Parathyroid adenoma (tissue), 2 donors: ENCODE data around the gene LECT2.

Source experiments
- H2AFZ ChIP-seq: fragments of 300-600 bp; sonication (generic); one replicate; pipeline ENCODE4 v1.7.0; 2017; ENCODE audit warnings: antibody characterized with exemption, mild to moderate bottlenecking
- H3K27ac ChIP-seq: fragments of 300-600 bp; sonication (generic); one replicate; pipeline ENCODE4 v1.7.0; 2017
- H3K27me3 ChIP-seq: fragments of 300-600 bp; sonication (generic); one replicate; pipeline ENCODE4 v1.7.0; 2017; ENCODE audit warnings: low read length; ENCODE audit not compliant: control insufficient read depth, insufficient read depth
- H3K36me3 ChIP-seq: fragments of 300-600 bp; sonication (generic); one replicate; pipeline ENCODE4 v1.7.0; 2017; ENCODE audit warnings: low read length; ENCODE audit not compliant: control insufficient read depth, insufficient read depth
- H3K4me1 ChIP-seq: fragments of 300-600 bp; sonication (generic); one replicate; pipeline ENCODE4 v1.7.0; 2017; ENCODE audit warnings: control low read depth
- H3K4me2 ChIP-seq: fragments of 300-600 bp; sonication (generic); one replicate; pipeline ENCODE4 v1.7.0; 2017; ENCODE audit warnings: low read length
- H3K4me3 ChIP-seq: fragments of 300-600 bp; sonication (generic); one replicate; pipeline ENCODE4 v1.7.0; 2017; ENCODE audit warnings: low read depth, low read length
- H3K79me2 ChIP-seq: fragments of 300-600 bp; sonication (generic); one replicate; pipeline ENCODE4 v1.7.0; 2017; ENCODE audit warnings: control low read depth
- H3K9ac ChIP-seq: fragments of 300-600 bp; sonication (generic); one replicate; pipeline ENCODE4 v1.7.0; 2017; ENCODE audit warnings: mild to moderate bottlenecking
- H3K9me3 ChIP-seq: fragments of 300-600 bp; sonication (generic); one replicate; pipeline ENCODE4 v1.7.0; 2017; ENCODE audit warnings: low read length; ENCODE audit not compliant: control insufficient read depth
- CTCF ChIP-seq: fragments of 300-600 bp; sonication (generic); IDR thresholded peaks from one replicate; pipeline ENCODE4 v1.7.0; 2017; ENCODE audit warnings: antibody characterized with exemption, mild to moderate bottlenecking
- donor health status: primary hyperparathyroidism.

The LECT2 gene

GRCh38 chr5:135951257-135951656, 3.5 kb downstream of the LECT2 start:
- H3K27ac ChIP-seq: no peak overlapping the region
- no peak overlapping the region for H3K4me2 ChIP-seq
- no peaks in the 10 kb centered on the region for H3K79me2 ChIP-seq
- H3K36me3 ChIP-seq: no peaks in the 10 kb centered on the region
- H3K27me3 ChIP-seq: no peaks in the 10 kb centered on the region
- H3K9ac ChIP-seq: no peak overlapping the region
- H2AFZ ChIP-seq: no peak overlapping the region
- no peak for TF ChIP-seq CTCF
- H3K4me1 ChIP-seq: no peaks in the 10 kb centered on the region
- no peaks in the 10 kb centered on the region for H3K9me3 ChIP-seq
- H3K4me3 ChIP-seq: no peak overlapping the region

- Histone ChIP-seq H3K9ac (no peak overlapping the region), H3K27me3 (no peaks in the 10 kb centered on the region), H3K27ac (no peak overlapping the region), H3K4me1 (no peaks in the 10 kb centered on the region), H2AFZ (no peak overlapping the region), H3K4me2 (no peak overlapping the region), H3K9me3 (no peaks in the 10 kb centered on the region), H3K4me3 (no peak overlapping the region), H3K36me3 (no peaks in the 10 kb centered on the region), H3K79me2 (no peaks in the 10 kb centered on the region)
- no peak for TF ChIP-seq CTCF
Measured at GRCh38 chr5:135950611-135951010, 4.2 kb downstream of the LECT2 start.

- Histone ChIP-seq H3K4me1 (no peaks in the 10 kb centered on the region), H3K4me2 (no peak overlapping the region), H3K9me3 (no peaks in the 10 kb centered on the region), H3K36me3 (no peaks in the 10 kb centered on the region), H3K4me3 (no peak overlapping the region), H2AFZ (no peak overlapping the region), H3K9ac (no peak overlapping the region), H3K79me2 (no peaks in the 10 kb centered on the region), H3K27ac (no peak overlapping the region), H3K27me3 (no peaks in the 10 kb centered on the region)
- peak; percentile 61 for TF ChIP-seq CTCF
Measured at GRCh38 chr5:135944967-135945560, 9.7 kb downstream of the LECT2 start.

- Histone ChIP-seq H3K36me3 (no peaks in the 10 kb centered on the region), H3K4me3 (no peak overlapping the region), H3K9ac (no peak overlapping the region), H3K79me2 (no peaks in the 10 kb centered on the region), H2AFZ (no peak overlapping the region), H3K4me2 (no peak overlapping the region), H3K27ac (no peak overlapping the region), H3K9me3 (no peaks in the 10 kb centered on the region), H3K4me1 (no peaks in the 10 kb centered on the region), H3K27me3 (no peaks in the 10 kb centered on the region)
- TF ChIP-seq CTCF: no peak
Measured at GRCh38 chr5:135944564-135944963, 10.2 kb downstream of the LECT2 start.

GRCh38 chr5:135942202-135942771, 12.5 kb downstream of the LECT2 start:
- H3K9ac ChIP-seq: no peak overlapping the region
- TF ChIP-seq CTCF: no peak
- no peaks in the 10 kb centered on the region for H3K27me3 ChIP-seq
- no peak overlapping the region for H3K27ac ChIP-seq
- no peak overlapping the region for H2AFZ ChIP-seq
- H3K9me3 ChIP-seq: no peaks in the 10 kb centered on the region
- no peak overlapping the region for H3K4me3 ChIP-seq
- H3K36me3 ChIP-seq: no peaks in the 10 kb centered on the region
- no peak overlapping the region for H3K4me2 ChIP-seq
- H3K79me2 ChIP-seq: no peaks in the 10 kb centered on the region
- H3K4me1 ChIP-seq: no peaks in the 10 kb centered on the region
